Measurements from ENCODE around the gene NSMCE1. TPM values are rescaled to one million over a fixed set of nuclear protein-coding genes. Genes with fewer than 3 reads are reported as not detected.

NSMCE1 gene
- total RNA-seq, 4 donors from 2014 or later = 3.2 to 43.6 (median 35.6) TPM

DNA sequence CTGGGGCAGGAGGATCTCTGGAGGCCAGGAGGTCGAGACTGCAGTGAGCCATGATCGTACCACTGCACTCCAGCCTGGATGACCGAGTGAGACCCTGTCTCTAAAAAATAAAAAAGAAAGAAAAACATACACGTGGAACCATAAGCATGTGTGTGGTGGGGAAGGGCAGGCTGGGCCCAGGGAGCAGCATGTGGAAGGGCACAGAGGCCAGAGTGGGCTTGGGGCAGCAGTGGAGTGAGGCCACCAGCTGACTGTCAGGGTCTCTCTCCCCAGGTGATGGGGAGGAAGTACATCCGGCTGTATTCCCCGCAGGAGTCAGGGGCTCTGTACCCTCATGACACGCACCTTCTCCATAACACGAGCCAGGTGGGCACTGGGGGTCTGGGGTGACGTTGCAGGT, 48.5 kb downstream of the NSMCE1 start:
- Histone ChIP-seq H3K4me3 (no peak overlapping the region), H3K27ac (no peak overlapping the region), H3K9me3 (no peaks in the 10 kb centered on the region), H3K27me3 (no peaks in the 10 kb centered on the region), H3K4me1 (peaks cover 0 to 7% of the 10 kb centered on the region in 2 donors), H3K36me3 (no peaks in the 10 kb centered on the region)
- intact Hi-C loops (cut with DNase I; ENCODE audit: low total_unique reads) = no loop called here
- DNase-seq = no peak
- TF ChIP-seq POLR2A (IDR thresholded peaks at IDR 0.05) (no peak), CTCF (IDR thresholded peaks at IDR 0.05) (no peak)

DNA sequence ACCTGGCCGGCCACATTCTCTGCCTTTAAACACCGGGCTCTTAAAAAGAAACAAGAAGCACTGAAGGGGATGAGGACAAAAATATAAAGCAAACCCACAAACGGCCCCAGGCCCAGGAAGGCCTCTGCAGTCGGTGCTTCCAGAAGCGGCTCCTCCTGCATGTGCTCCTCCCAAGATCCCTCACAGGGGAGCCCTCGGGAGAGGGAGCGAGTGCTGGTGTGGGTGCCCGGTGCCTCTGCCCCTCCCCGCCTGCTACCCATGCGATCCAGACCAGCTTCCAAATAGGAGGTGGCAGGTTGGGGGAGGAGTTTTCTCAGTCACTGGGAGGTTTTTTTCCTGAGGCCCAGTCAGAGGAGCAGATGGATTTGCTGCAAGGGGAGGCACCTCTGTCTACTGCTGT, 49.4 kb downstream of the NSMCE1 start:
- no peaks in the 10 kb centered on the region for H3K36me3 ChIP-seq
- no peaks in the 10 kb centered on the region for H3K9me3 ChIP-seq
- no peak overlapping the region for H3K27ac ChIP-seq
- peaks cover 0 to 7% of the 10 kb centered on the region in 2 donors for H3K4me1 ChIP-seq
- no peaks in the 10 kb centered on the region for H3K27me3 ChIP-seq
- H3K4me3 ChIP-seq = no peak overlapping the region
- intact Hi-C loops (cut with DNase I; ENCODE audit: low total_unique reads) = no loop called here
- TF ChIP-seq POLR2A (IDR thresholded peaks at IDR 0.05) = no peak
- TF ChIP-seq CTCF (IDR thresholded peaks at IDR 0.05) = no peak
- no peak for DNase-seq

GRCh38 chr16:27218756-27219155, 49.8 kb downstream of the NSMCE1 start:
- Histone ChIP-seq H3K9me3 (no peaks in the 10 kb centered on the region), H3K4me3 (no peak overlapping the region), H3K36me3 (no peaks in the 10 kb centered on the region), H3K27ac (no peak overlapping the region), H3K27me3 (no peaks in the 10 kb centered on the region), H3K4me1 (peaks cover 0 to 7% of the 10 kb centered on the region in 2 donors)
- no peak for DNase-seq
- no peak for TF ChIP-seq CTCF (IDR thresholded peaks at IDR 0.05)
- TF ChIP-seq POLR2A (IDR thresholded peaks at IDR 0.05) = no peak
- intact Hi-C loops (cut with DNase I; ENCODE audit: low total_unique reads) = no loop called here

DNA sequence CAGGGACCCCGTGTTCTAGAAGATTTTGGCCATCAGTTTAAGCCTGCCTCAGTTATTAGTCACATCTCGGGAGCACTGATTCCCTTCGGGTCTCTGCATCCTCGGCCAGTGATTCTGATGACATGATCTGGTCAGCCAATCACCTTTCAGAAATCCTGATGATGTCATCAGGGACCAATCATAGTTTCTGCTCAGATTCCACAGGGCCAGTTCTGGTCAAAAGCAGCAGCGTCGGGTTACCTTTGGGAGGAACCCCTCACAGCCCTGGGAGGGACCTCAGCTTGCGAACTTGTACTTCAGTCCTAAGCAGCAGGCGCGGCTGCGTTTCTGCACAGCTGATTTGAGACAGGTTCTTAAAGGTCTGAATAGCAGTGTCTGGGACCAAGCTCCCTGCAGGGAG, 51.3 kb downstream of the NSMCE1 start:
- no peaks in the 10 kb centered on the region for H3K27me3 ChIP-seq
- no peaks in the 10 kb centered on the region for H3K9me3 ChIP-seq
- intact Hi-C loops (cut with DNase I; ENCODE audit: low total_unique reads) = no loop called here
- H3K4me1 ChIP-seq = no peaks in the 10 kb centered on the region
- TF ChIP-seq CTCF (IDR thresholded peaks at IDR 0.05) (no peak), POLR2A (IDR thresholded peaks at IDR 0.05) (peak in 1 of 2 donors; percentile 11)
- H3K27ac ChIP-seq = no peak overlapping the region
- no peaks in the 10 kb centered on the region for H3K36me3 ChIP-seq
- H3K4me3 ChIP-seq = no peak overlapping the region
- DNase-seq = peak in 1 of 2 donors; percentile 38

DNA sequence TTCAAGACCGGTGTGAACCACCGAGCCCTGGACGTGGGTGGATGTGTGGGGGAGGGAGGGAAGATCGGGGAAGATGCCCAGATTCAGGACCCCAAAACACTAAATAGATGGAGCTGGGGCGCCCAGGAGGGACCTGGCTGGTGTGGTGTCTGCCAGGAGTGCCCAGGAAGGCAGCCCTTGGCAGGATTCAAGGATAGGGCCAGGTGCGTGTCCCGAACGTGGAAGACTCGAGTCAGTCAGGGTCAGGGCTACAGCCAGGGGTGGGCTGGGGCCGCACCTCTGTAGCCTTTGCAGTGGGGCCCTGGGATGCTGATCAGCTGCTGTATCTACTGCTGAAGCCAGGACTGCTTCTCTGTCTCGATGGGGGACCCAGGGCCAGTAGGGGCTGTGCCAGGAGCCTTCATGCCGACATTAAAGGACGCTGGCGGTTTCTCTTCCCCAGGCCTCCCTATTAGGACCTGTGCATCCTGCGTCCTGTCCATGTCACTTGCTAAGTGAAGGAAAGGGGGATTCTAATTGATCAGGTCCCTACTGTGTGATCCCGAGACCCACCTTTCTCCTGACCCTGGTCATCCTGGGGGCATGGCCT, 52.2 kb downstream of the NSMCE1 start:
- H3K36me3 ChIP-seq = no peaks in the 10 kb centered on the region
- no peaks in the 10 kb centered on the region for H3K9me3 ChIP-seq
- no peak overlapping the region for H3K4me3 ChIP-seq
- no peaks in the 10 kb centered on the region for H3K4me1 ChIP-seq
- no peak overlapping the region for H3K27ac ChIP-seq
- no peaks in the 10 kb centered on the region for H3K27me3 ChIP-seq
- intact Hi-C loops (cut with DNase I; ENCODE audit: low total_unique reads) = no loop called here
- DNase-seq = no peak
- no peak for TF ChIP-seq CTCF (IDR thresholded peaks at IDR 0.05)
- TF ChIP-seq POLR2A (IDR thresholded peaks at IDR 0.05) = no peak
